ENCODE data around the gene POLA1.
A peak's percentile ranks its signal among the peaks of the same experiment; 100 is the strongest.
"Not testable (repeated sequence)": the region's sequence is repeated elsewhere in the genome, so short reads cannot be mapped to it uniquely, and the experiment has no call there.

The POLA1 gene, protein sequence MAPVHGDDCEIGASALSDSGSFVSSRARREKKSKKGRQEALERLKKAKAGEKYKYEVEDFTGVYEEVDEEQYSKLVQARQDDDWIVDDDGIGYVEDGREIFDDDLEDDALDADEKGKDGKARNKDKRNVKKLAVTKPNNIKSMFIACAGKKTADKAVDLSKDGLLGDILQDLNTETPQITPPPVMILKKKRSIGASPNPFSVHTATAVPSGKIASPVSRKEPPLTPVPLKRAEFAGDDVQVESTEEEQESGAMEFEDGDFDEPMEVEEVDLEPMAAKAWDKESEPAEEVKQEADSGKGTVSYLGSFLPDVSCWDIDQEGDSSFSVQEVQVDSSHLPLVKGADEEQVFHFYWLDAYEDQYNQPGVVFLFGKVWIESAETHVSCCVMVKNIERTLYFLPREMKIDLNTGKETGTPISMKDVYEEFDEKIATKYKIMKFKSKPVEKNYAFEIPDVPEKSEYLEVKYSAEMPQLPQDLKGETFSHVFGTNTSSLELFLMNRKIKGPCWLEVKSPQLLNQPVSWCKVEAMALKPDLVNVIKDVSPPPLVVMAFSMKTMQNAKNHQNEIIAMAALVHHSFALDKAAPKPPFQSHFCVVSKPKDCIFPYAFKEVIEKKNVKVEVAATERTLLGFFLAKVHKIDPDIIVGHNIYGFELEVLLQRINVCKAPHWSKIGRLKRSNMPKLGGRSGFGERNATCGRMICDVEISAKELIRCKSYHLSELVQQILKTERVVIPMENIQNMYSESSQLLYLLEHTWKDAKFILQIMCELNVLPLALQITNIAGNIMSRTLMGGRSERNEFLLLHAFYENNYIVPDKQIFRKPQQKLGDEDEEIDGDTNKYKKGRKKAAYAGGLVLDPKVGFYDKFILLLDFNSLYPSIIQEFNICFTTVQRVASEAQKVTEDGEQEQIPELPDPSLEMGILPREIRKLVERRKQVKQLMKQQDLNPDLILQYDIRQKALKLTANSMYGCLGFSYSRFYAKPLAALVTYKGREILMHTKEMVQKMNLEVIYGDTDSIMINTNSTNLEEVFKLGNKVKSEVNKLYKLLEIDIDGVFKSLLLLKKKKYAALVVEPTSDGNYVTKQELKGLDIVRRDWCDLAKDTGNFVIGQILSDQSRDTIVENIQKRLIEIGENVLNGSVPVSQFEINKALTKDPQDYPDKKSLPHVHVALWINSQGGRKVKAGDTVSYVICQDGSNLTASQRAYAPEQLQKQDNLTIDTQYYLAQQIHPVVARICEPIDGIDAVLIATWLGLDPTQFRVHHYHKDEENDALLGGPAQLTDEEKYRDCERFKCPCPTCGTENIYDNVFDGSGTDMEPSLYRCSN (N-terminal part only)

DNA sequence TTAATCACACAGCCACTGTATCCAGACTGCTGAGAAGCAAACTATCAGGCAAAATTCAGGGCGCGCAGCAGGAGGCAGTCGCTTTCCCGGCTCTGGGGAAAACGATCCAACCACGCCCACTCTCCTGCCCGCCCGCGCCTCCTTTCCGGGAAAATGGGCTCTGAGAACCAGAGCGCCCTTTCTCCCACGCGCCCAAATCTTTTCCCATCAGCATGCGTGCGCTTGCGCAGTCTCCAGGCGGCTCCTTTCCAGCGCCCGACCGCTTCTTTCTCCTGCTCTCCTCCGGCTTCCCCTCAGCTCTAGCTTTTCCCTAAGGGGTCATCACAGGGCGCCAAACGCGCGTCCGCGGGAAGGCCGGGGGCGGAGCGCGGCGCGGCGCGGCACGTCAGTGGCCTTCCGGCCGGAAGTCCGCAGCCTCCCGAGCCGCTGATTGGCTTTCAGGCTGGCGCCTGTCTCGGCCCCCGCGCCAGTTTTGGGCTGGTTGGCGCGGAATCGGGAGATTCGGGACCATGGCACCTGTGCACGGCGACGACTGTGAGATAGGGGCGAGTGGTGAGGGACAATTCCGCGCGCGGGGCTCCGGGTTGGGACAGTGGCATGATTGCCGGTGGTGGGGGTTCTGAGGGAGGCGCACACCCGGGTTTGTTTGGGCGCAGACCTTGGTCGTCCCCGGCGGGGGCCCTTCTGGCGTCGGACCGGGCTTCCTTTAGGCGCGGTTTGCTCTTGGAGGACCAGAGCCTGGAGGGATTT, at the start of gene POLA1:
Gene POLA1 (plus strand): TSS at position 466 of the 750 bp plus-strand sequence. CDS start 44 bp downstream, at position 510.
- peak; percentile 90 for DNase-seq (ENCODE audit: low read depth)

DNA sequence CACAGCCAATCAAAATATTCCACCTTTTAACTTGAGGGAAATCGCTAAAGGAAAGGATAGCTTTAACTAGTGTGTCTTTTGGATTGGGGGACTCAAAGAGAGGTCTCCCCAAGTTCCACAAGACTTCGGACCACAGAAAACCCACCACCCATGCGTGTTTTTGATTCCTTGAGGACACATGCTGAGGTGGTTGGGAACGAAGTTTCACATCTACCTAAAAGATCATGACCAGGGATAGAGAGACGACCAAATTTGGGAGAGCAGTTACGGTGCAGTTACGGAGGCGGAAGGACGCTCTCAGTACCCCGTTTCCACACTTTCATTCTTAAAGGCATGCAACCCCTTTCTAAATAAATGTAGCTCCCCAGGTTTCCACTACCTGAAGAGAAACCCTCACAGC, 47.7 kb upstream of the POLA1 start:
- no peak for DNase-seq (ENCODE audit: low read depth)

DNA sequence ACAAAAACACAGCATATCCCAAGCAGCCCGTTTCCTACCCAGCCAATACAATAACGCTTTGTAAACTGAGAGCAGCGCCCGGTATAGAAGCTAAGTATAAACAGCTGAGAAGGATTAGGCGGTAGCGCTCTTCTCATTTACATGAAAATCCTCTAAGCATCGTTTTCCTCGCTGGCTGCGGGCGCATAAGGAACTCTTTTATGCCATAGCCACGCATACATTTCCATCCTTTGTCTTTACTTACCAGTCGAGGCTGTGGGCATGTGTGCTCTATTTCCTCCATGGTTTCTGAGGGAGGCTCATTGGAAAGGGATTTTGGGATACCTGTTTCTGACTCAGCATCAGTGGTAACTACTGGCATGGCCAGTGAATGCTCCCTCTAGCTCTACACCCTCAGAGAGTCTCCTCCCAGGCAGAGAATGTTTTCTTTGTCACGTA, 47.0 kb upstream of the POLA1 start:
- DNase-seq (ENCODE audit: low read depth) = no peak

DNA sequence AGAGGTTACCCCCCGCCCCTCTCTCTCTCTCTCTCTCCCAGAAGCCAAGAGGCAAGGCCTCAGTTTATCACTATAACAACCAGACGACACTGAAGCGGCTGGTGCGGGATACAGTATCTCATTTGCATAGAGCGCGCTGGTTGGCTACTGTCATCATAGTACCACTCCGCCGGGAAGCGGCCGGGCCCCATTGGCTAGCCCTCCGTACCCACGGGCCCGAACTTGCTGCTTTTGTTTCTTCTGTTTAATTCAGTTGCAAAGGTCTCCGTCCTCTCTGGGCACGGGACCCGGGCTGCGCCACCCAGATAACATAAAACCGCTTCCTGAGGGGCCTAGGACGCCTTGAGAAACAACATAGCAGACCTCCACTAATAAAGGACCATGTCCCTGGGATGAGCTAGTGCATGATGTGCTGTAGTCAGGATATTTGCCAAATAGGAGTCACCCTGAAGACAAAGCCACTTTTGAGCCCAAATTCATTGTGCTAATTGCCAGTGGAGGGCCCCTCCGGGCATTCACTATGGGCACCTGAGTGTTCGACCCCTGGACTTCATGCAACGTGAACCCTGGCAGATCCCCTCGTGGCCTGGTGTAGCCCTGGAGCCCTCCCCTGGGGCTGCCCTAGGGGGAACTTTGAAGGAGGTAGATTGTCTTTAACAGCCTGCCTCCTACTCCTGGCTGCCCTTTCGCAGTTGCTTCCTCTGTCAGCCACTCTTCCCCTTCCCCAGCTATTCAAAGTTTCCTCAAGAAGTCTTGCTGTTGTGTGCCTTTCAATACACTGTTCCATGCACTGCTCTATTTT, 46.3 kb upstream of the POLA1 start, which contains the start of gene PCYT1B:
Gene PCYT1B (minus strand): TSS at position 91 of the 802 bp plus-strand sequence. CDS start 242 bp downstream, outside the sequence.
- peak; percentile 22 for DNase-seq (ENCODE audit: low read depth)

DNA sequence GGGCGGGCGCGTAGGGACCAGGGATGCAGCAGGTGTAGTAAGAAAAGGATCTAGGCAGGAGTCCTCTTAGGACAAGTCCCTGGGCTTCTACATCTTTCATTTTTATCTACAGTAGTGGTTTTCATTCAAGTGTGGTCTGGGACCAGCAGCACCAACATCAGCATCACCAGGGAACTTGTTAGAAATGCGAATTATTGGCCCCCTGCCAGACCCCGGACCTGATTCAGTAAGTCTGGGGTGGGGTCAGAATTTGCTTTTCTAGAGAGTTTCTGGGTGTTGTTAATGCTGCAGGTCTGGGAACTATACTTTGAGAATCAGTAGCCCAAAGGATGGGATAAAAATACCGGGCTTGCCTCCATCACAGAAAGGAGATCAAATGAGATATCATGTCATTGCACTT, 45.2 kb upstream of the POLA1 start:
- DNase-seq (ENCODE audit: low read depth) = no peak

DNA sequence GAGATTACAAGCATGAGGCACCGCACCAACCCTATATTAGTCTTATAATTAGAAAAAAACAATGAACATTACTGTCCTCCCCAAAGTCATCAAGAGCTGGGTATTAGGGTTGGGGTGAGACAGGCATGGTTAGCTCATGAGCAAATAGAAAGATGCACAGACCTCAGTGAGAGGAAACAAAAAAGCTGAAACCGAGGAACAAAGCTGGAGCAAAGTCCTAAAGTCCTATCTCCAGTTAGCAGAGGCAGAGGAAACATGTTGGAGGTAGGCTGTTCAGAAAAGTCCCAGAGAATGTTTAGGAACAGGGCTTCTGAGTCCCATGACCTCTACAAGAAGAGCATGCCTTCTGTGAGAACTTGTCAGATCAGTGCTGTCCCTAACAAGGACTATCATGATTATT, 41.9 kb upstream of the POLA1 start:
- DNase-seq (ENCODE audit: low read depth) = no peak

DNA sequence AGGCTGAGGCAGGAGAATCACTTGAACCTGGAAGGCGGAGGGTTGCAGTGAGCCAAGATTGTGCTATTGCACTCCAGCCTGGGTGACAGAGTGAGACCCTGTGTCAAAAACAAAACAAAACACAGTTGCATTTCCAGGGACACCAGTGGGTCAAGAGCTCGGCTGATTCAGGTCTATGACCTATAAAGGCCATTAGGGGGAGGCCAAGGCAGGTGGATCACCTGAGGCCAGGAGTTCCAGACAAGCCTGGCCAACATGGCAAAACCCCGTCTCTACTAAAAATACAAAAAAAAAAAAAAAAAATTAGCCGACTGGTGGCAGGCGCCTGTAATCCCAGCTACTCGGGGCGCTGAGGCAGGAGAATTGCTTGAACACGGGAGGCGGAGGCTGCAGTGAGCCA, 38.0 kb upstream of the POLA1 start:
- not testable (repeated sequence) for DNase-seq (ENCODE audit: low read depth)

DNA sequence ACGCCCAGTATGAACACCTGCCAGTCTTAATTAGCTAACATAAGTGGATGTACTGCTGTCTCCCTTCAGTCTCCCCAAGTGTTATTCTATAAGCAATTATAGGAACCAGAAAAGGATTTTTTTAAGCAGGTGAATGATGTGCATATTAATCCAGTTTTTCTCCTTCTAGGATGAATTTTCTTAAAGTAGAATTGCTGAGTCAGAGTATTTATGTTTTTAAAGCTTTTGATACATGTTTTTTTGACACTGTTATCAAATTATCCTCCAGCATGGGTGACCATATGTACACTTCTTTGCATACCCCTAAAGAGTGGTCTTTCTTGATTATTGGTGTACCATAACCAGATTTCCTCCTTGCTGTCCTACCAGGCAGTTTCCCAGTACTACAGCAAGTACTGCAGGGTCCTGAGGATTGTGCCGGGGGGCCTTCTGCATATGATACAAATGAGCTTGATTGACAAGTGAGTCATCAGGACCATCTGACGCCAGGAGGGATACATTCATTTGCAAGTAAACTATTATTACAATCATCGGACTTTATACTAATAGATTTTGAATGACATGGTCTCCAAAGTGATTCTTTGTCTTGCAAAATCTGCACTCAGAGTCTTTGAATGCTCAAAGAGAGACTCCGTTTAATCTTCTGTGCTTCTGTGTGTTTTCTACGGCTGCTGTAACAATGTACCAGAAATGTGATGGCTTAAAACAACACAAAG, 35.9 kb upstream of the POLA1 start:
- no peak for DNase-seq (ENCODE audit: low read depth)

DNA sequence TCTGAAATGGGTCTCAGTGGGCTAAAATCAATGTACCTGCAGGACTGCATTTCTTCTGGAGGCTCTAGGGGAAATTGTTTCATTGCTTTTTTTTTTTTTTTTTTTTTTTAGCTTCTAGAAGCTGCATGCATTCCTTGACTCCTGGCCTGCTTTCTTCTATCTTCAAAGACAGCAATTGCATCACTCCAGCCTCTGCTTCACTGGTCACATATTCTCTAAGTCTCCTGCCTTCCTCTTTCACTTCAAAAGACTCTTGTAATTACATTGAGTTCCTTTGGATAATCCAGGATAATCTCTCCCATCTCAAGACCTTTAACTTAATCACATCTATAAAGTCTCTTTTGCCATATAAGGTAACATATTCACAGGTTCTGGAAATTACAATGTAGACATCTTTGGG, 35.3 kb upstream of the POLA1 start:
- no peak for DNase-seq (ENCODE audit: low read depth)

DNA sequence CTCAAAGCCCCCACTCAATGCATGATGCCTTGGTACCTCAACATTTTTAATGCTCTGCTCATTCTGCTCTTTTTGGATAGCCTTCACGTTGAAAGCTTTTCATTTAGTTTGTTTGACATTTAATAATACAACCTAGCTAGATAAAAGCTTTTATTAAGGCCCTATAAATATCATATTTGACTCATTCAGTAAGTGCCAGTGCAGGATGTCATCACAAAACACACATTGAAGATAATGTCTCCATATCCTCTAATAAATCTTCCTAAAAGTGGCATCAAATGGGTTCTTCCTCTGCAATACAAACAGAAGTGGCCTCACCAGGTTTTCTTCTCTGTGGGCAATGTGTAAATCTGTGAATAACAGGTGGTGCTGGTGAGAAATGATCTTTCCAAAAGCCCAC, 34.6 kb upstream of the POLA1 start:
- DNase-seq (ENCODE audit: low read depth) = no peak

DNA sequence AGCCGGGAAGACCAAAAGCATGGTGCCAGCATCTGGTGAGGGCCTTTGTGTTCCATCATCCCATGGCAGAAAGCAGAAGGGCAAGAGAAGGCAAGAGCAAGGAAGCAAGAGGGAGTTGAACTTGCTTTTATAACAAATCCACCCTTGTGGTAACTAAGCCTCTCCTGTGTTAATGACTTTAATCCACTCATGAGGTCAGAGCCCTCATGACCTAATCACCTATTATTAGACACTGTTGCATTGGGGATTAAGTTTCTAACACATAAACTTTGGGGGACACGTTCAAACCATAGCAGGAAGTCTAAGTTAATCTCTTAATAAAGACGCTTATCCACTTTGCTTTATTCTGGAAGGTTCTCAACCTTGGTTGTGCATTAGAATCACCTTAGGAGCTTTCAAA, 34.1 kb upstream of the POLA1 start:
- no peak for DNase-seq (ENCODE audit: low read depth)

DNA sequence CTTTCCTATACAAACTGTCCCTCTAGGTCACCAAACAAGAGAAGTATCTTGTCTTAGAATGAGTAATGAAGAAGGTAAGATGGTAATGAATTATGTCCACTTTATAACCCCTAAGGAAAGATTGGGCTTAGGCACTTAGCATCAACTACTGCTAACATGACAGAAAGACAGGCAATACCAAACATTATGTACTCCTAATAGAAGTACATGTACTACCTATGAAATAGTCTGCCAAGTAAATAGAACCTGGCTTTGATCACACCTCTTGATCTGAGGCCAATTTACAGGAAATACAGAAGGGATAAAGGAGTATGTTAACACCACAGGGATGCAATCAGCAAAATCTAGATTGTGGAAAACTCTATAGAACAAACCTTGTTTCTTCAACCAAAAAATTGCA, 32.4 kb upstream of the POLA1 start:
- DNase-seq (ENCODE audit: low read depth) = no peak

DNA sequence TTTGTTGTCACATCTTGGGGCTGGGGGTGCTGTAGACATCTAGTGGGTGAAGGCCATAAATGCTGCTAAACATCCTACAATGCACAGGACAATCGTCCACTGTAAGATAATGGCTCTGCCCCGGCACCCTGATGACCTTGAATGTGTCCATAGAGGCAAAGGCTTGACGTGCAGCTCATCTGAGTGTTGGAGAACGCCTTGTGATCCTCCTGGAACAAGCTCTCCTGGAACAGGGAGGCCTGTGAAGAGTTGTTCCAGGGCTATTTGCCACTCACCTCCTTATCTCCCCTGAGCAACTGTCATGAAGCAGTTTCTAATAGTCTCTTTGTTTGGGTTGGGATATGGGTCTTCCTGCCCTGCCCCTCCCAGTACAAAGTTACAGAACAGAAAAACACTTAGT, 31.4 kb upstream of the POLA1 start:
- DNase-seq (ENCODE audit: low read depth) = no peak

DNA sequence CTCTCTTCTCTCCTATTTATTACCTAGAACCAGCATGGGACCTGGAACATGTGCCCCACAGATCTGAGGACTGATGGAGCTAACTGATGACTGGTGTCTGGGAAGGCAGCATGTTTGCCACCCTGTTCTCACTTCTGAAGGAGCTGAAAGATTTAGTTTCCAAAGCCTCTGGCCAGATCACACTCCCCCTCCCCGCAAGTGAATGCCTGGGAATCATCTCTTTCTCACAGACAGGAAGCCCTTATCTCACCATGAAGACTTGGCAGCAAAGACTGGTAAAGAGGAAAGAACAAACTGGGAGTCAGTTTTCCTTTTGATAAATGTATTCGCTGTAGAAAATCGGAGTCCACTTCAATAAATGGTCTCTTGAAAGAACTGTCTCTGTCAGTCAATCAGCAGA, 25.6 kb upstream of the POLA1 start:
- no peak for DNase-seq (ENCODE audit: low read depth)

DNA sequence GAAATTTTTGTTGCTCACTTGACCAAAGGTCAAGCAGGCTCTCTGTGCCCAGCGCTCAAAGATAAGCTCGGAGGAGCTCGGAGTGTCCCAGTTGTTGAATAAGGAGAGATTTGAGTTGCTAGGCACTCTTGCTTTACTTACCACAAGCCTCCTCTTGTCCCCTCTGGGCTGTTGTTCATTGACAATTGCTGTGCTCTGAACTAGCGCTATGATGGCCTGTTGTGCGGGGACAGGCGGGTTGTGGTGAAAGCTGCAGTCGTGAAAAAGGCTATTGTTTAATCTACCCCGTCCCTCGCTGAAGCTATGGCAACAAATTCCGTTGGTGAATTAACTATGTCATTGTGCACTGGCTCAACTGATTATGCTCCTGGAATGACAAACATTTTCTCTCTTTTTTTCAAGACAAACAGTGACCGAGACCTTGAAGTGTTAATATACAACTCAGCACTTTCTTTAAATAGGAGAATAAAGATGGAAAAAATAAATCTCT, 21.0 kb upstream of the POLA1 start:
- no peak for DNase-seq (ENCODE audit: low read depth)

DNA sequence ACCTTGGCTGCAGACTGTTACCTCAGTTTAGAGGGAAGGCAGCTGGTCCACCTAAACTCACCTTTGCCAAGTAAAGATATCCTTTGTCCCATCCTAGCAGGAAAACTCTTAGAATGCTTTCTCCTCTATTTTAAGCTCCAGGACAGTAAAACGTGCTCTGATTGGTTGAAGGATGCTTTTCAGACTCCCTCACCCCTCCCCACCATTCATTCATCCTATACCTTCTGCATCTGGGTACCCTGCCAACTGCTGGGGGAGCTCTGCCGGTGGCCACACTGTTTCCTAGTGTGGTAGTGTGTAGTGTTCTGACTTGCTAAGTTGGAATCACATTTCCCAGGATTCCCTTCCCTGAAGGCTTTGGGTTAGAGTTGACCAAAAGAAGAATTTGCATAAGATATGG, 20.3 kb upstream of the POLA1 start:
- no peak for DNase-seq (ENCODE audit: low read depth)

DNA sequence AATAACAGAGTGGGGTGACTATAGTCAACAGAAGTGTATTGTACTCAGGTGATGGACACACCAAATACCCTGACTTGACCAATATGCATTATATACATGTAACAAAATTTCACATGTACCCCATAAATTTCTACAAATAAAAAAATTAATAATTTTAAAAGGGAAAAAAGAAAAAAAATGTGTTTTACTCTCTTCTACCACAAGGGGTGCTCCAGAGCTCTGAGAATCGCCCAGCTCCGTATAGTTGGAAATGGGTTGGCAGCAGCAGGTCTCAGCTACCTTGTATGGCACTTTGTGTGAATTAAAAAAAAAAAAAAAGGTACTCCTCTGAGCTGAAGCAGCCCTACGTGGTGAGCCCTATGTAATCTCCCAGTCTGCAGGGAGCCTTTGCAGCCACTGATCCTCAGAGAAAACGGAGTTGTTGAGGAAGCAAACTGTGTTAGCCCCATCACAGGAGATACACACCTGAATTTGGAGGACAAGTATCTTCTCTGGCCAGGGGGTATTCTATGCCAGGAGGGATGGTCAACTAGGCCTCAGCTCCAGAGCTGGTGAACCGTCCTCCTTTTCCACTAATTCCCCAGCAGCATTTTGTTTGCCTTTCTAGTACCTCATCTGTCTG, 17.2 kb upstream of the POLA1 start:
- no peak for DNase-seq (ENCODE audit: low read depth)

DNA sequence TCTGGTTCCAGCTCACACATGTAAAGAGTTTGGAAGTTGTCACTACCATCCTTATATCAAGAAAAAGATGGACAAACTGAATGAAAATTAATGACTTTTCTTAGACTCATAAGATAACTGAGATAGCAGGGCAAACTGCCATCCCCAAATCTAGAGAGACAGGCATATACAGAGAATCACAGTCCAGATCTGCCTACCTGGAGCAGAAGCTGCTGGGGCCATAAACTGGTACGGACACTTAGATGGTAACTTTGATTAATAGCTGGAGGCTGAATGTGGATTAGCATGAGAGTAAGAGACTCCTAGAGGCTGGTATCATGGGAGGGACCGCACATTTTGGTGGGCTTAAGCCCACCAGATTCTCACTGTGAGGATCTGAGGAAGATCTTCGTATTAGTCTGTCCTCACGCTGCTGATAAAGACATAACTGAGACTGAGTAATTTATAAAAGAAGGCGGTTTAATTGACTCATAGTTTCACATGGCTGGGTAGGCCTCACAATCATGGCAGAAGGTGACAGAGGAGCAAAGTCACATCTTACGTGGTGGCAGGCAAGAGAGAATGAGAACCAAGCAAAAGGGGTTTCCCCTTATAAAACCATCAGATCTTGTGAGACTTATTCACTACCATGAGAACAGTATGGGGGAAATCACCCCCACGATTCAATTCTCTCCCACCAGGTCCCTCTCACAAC, 10.8 kb upstream of the POLA1 start:
- no peak for DNase-seq (ENCODE audit: low read depth)

DNA sequence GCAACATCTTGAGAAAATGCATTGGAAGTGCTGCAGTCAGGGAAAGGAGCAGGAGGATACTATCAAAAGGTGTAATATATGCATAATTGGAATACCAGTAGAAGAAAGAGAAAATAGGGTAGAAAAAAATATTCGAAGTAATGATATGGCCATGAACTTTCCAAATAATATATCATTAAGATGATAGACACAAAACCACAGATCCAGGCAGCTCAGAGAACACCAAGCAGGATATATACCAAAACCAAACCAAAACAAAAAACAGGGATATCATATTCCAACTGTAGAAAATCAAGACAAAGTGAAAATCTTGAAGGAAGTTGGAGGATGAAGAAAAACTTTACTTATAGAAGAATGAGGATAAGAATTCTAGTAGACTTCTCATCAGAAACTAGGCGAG, 9.7 kb upstream of the POLA1 start:
- DNase-seq (ENCODE audit: low read depth) = no peak
